OCI-M1 (cell line): ENCODE results near the gene CARD18.
"Not testable (repeated sequence)": the region's sequence is repeated elsewhere in the genome, so short reads cannot be mapped to it uniquely, and the experiment has no call there.

Experiments used
- DNase-seq: peaks from one replicate; lab custom pipeline; 2025; lab: John Stamatoyannopoulos, UW

Gene CARD18

DNA sequence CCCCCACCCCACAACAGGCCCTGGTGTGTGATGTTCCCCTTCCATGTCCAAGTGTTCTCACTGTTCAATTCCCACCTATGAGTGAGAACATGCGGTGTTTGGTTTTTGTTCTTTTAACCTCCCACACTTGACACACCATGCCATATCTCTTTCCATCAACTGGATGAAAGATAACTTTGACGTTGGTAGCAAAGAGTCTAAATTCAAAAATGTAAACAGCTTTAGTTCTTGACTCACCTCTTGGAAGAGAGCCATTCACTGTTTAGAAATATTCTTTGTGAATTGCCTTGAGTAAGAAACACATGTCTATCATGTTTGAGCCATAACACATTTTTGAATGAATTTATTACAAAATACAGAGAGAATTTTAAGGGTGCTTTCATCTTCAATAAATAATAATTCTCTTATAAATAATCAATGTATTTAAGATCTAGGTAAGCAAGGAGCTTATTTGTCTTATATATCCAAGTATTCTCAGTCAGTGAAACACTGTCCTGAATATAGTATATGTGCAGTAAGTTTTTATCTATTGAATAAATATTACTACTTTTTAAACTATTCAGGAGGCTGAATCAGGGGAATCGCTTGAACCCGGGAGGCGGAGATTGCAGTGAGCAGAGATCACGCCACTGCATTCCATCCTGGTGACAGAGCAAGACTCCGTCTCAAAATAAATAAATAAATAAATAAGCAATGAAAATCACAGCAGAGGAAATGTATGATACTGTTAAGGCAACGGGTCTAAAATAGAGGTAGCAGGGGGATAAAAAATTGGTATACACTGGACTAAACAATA lies 6.7 kb downstream of the CARD18 start:
- no peak for DNase-seq

DNA sequence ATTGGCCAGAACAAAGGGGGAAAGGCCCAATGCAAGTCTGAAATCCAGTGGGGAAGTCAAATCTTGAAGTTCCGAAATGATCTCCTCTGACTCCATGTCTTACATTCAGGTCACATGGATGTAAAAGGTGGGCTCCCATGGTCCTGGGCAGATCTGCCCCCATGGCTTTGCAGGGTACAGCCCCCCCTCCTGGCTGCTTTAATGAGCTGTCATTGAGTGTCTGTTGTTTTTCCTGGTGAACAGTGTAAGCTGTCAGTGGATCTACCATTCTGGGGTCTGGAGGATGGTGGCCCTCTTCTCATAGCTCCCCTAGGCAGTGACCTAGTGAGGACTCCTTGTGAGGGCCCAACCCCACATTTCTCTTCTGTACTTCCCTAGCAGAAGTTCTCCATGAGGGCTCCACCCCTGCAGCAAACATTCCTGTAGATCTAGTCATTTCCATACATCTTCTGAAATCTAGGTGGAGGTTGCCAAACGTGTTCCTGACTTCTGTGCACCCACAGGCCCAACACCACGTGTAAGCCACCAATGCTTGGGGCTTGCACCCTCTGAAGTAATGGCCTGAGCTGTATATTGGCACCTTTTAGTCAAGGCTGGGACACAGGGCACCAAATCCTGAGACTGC lies 9.3 kb downstream of the CARD18 start:
- DNase-seq: no peak

- no peak for DNase-seq
Measured at GRCh38 chr11:105124756-105125155, 14.8 kb downstream of the CARD18 start.

DNA sequence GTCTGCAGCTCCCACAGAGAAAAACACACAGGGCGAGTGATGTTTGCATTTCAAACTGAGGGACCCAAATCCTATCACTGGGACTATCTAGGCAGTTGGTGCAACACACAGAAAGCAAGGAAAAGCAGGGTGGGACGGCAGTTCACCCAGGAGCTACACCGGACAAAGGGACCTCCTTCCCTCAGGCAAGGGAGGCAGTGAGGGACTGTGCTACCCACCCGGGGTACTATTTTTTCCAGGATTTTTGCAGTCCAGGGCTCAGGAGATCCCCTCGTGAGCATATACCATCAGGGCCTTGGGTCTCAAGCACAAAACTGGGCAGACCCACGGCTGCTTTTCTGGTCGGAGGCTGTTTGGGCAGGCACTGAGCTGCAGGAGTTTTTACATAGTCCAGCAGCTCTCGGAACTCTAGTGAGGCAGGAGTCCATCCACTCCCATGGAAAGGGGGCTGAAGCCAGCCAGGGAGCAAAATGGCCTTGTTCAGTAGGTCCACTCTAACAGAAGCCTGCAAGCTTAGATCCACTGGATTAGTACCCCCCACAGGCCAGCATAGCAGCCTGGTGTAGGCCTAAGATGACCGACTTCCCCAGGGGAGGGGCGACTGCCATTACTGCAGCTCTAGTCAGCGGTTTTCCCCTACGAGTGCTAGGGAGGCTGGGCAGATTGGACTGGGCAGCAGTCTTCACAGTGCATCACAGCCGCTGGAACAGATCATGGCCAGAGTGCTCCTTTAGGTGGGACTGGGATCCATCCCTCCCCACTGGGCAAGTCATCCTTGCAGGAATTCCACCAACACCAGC lies 28.2 kb downstream of the CARD18 start:
- DNase-seq: no peak

DNA sequence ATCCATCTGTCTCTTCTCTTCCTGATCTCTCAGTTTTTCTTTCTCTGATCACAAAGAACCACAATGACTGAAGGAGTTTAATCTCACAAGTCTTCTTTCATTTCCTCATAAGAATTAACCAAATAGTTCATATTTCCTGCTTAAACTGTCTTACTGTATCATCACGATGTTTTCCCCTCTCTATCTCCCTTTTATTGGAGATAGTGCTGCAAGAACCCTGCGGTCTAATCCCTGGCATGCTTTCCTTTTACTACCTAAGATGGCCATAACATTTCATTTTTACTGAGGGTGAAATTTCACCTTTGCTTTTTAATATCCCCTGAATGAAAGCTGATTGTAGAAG lies 28.9 kb downstream of the CARD18 start:
- DNase-seq: no peak

- DNase-seq: no peak
Measured at GRCh38 chr11:105109855-105110687, 29.5 kb downstream of the CARD18 start.

- DNase-seq: no peak
Measured at GRCh38 chr11:105109321-105109720, 30.2 kb downstream of the CARD18 start.

GRCh38 chr11:105108247-105108646 lies 31.3 kb downstream of the CARD18 start:
- DNase-seq: no peak

DNA sequence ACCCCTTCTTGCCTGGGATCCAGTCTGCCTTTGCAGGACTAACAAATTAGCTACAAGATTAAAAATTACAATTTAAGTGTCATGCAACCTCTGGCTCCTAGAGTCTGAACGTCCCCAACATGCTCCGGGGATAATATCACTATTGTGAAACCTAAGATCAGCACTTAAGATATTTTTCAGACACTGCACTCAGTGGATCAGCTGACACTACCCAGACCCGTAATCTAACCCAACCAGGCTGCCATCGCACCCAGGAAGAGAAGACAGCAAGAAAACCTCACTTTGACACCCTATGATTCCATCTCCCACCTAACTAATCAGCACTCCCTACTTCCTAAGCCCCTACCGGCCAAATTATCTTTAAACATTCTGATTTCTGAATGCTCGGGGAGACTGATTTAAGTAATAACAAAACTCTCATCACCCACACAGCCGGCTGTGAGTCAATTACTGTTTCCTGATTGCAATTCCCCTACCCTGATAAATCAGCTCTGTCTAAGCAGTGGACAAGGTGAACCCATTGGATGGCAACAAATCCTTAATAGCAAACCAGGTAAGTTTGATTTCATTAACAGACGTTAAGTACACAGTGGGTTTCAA lies 32.2 kb downstream of the CARD18 start:
- peak; percentile 1 for DNase-seq

DNA sequence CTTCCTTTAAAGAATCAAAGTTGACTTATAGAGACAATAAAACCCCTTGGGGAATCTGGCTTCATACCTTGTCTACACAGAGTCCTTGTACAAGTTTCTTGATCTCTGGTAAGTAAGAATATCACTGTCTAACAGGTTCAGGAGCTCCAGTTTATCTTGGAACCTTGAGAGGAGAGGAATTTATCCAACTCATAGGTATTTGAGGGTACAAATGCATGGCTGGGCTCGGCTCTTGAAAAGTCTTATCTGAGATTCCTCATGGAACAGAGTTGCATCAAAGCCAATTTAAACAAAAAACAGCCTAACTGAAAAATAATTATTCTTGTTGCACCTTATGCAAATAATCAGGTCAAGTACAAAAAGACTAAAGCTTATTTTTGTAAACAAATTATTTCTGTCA lies 33.4 kb downstream of the CARD18 start:
- no peak for DNase-seq

DNA sequence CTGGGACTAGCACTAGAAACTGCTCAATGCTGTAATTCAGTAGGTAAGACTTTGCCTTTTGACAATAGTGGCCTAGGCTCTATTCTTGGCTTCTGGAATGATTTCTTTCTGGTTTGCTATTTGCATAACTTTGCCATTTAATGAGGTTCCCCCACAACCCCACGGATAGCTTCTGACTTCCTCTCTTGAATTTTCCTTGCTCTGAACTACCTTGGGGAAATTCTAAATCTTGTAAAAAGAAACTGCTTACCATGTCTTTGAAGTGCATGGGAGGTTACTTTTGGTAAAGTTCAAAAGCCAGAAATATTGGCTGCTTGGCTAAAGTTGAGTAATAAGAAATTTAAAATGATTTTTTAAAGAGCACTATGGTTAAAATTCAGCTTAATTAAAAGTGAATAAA lies 35.3 kb downstream of the CARD18 start:
- DNase-seq: no peak

- DNase-seq: no peak
Measured at GRCh38 chr11:105103336-105103735, 36.2 kb downstream of the CARD18 start.

DNA sequence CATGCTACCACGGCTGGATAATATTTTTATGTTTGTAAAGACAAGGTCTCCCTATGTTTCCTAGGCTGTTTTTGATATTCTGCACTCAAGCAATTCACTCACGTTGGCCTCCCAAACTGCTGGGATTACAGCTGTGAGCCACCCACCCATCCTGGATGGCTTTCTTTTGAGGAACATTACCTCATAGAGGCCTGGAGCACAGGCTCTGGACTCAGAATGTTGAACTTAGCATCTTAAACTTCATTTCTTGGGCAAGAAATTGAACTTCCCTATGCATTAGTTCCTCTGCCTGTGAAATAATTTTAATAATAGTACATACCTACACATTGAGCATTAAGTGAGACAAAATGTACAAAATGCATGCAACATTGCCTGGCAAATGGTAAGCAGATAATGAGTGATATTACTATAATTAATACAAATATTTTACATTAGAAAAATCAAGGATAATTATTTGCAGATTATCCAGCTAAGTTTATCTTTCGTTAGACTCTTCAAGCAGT lies 37.4 kb downstream of the CARD18 start:
- not testable (repeated sequence) for DNase-seq

DNA sequence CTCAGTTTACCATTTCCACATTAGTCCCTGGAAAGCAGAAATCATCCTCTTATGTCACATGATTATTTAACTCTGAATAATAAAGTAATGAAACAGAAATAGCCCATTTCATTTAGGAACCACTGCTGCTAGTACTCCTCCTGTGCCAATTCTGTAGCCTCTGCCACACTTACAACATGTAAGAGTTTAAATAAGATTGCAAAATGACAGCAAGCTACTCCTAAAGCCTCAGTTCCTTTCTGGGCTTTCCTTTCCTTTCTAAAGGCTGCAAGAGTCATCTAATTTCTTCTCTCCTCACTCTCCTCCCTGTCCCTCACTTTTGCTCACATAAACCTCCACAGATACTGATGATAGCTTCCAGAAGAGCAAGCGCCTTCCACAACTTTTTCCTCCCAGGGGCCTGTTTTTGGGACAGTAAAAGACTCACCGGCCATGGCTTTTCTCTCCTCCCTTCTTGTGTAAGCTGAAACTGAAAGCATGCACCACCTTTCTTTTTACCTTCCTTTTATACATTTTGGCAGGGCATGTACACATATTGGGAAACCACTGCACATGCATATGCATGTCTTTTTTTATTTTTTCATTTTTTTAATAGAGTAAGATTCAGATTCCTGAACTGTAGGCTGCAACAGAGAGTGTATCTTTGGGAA lies 38.5 kb downstream of the CARD18 start:
- no peak for DNase-seq

GRCh38 chr11:105100206-105100605 lies 39.4 kb downstream of the CARD18 start:
- no peak for DNase-seq

DNA sequence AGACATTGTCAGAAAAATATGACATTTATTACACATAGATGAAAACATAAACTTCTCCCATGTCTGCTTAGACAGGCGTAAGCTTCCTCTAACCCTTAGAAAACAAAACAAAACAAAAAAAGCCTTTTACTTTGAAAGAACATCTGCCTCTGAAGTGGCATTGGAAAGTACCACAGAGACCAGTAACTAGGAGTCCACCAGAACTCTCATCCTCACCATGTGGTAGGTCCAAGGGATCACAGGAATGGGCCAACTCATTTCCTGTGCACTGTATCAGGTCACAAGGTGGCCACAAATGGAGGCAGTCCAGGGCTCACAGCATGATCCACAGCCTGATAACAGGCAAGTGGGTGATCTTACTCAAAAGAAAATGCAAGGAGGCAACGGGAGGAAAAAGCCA lies 40.0 kb downstream of the CARD18 start:
- not testable (repeated sequence) for DNase-seq

DNA sequence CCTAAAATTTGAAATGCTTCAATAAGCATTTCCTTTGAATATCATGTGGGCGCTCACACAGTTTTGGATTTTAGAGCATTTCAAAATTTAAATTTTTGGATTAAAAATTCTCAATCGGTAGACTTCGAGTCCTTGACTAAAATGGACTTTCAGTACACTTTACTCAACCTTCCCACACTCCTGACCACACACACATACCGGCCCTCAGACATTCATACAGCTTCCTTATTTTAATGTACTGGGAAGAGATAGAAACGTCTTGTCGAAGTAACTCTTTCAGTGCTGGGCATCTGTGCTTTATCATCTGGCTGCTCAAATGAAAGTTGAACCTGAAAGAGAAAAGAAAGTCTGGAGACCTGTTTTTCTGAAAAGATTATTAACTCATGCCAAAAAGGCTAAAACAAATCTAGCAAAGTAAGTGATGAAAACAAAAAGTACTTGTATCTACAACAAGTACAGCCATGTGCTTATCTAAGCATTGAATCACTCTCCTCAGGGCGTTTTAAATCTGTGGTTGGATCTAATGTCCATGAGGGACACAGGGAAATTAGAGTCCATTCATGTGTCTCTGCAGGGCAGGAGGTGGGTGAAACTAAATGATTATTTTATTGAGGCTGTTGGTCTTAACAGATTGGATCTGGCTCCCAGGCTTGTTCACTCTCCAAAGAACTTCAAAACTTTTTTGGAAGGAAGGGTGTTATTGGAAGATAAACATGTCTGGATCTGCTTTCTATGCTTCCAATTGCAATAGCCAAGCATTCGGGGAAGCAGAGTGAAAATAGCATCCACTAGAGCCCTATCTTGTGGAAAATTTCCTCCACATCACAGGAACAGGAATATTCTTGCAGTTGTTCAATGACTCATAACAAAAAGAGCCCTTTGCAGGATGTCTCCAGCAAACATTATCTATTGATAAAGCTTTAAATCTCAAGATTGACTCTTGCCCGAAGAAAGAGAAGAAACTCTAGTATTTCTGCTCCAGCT lies 47.0 kb downstream of the CARD18 start:
- DNase-seq: peak; percentile 38
